Stimulated activated CD4-positive, alpha-beta T cell treated with anti-CD3 and anti-CD28 coated beads, Interleukin-1b, Interleukin-23, amount 100 ng/mL, for 48 hours (primary cell): ENCODE results near the gene PNPLA7.
"Not testable (repeated sequence)": the region's sequence is repeated elsewhere in the genome, so short reads cannot be mapped to it uniquely, and the experiment has no call there.

Experiments
- DNase-seq: peaks from one replicate; pipeline ENCODE4 v3.0.0-alpha.2; 2020

Gene PNPLA7

GRCh38 chr9:137411645-137412380, 138.4 kb downstream of the PNPLA7 start:
- DNase-seq = peak; percentile 46

- no peak for DNase-seq
These were observed 138.9 kb downstream of the PNPLA7 start for GRCh38 chr9:137411260-137411644.

GRCh38 chr9:137410891-137411249, 139.3 kb downstream of the PNPLA7 start:
- DNase-seq = no peak

GRCh38 chr9:137410236-137410890, 139.8 kb downstream of the PNPLA7 start:
- DNase-seq = not testable (repeated sequence)
